ENCODE data around the gene RAB12. TPM values are rescaled to one million over a fixed set of nuclear protein-coding genes. Genes with fewer than 3 reads are reported as not detected.

RAB12 gene
- total RNA-seq, 1 experiment from 2014 or later, result 79.4 TPM

DNA sequence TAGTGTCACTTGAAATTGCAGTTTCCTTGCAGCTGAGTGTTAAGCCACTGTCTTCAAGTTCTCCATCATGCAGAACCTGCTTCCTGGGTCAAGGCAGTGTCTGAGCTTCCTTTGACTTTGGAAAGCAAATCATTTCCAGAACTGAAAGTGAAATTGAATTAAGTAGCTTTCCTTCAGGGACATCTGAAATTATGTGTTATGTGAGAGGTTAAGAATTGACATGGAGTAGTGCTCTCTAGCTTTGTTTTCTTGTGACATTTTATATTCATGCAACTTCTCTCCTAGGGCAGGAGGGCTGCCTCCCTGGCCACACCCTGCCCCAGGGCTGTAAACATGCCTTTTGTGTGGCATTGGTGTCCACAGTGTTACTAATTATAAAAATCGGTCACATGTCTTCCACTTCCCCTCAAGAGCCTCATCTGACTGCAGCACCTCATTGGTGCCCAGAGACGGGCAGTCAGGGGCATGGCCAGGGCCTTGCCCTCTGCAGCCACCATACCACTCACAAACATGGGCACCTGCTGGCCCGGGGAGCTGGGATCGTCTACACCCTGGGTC is 14.4 kb downstream of the RAB12 start:
- ChIA-PET POLR2A (ENCODE audit: unreplicated experiment) (interaction anchor here (0.6 kb wide), 1 partner anchor 82 kb away, joined by 8 read pairs; no protein-coding TSS in a partner anchor), CTCF (no interaction called here)
- Histone ChIP-seq H4K20me1 (ENCODE audit: insufficient read depth) (peaks cover 29% of the 10 kb centered on the region), H3K9me2 (ENCODE audit: insufficient read depth) (no peaks in the 10 kb centered on the region), H3K36me3 (ENCODE audit: low read depth) (peaks cover 31% of the 10 kb centered on the region), H3K79me2 (ENCODE audit: low read depth) (peaks cover 89% of the 10 kb centered on the region), H3K4me3 (no peak overlapping the region), H3K27me3 (ENCODE audit: insufficient read depth, low read depth) (no peaks in the 10 kb centered on the region), H3K27ac (no peak overlapping the region), H3F3A (ENCODE audit: insufficient read depth, low read depth) (no peaks in the 10 kb centered on the region), H3K4me1 (replicated peaks; ENCODE audit: insufficient read depth) (peaks cover 11% of the 10 kb centered on the region), H2AFZ (no peak overlapping the region), H3K9me3 (ENCODE audit: insufficient read depth, low read depth) (peaks cover 13% of the 10 kb centered on the region; the same call in 1 of the 2 replicates), H3K4me2 (peak overlapping the region; percentile 23; the same call in 1 of the 2 replicates)
- no TSS peak for BruUV-seq (replicated peaks)
- TF ChIP-seq EZH2 (IDR thresholded peaks at IDR 0.05; ENCODE audit: low read depth) (no peak), CTCF (conservative IDR thresholded peaks at IDR 0.05) (no peak)
- peak in 1 of 2 experiments; percentile 30 for DNase-seq
- intact Hi-C loops (cut with micrococcal nuclease; ENCODE audit: unreplicated experiment), result no loop called here

- no TSS peak for BruUV-seq (replicated peaks)
- Histone ChIP-seq H3K9me2 (ENCODE audit: insufficient read depth) (no peaks in the 10 kb centered on the region), H3K4me1 (replicated peaks; ENCODE audit: insufficient read depth) (peaks cover 11% of the 10 kb centered on the region), H3K4me2 (no peak overlapping the region), H3K36me3 (ENCODE audit: low read depth) (peaks cover 40% of the 10 kb centered on the region; the same call in 1 of the 2 replicates), H3K79me2 (ENCODE audit: low read depth) (peaks cover 84% of the 10 kb centered on the region), H3K4me3 (no peak overlapping the region), H3K27me3 (ENCODE audit: insufficient read depth, low read depth) (no peaks in the 10 kb centered on the region), H3K27ac (no peak overlapping the region), H3F3A (ENCODE audit: insufficient read depth, low read depth) (no peaks in the 10 kb centered on the region), H3K9me3 (ENCODE audit: insufficient read depth, low read depth) (peaks cover 13% of the 10 kb centered on the region; the same call in 1 of the 2 replicates), H2AFZ (no peak overlapping the region), H4K20me1 (ENCODE audit: insufficient read depth) (peaks cover 46% of the 10 kb centered on the region)
- no peak for DNase-seq
- ChIA-PET CTCF (no interaction called here), POLR2A (ENCODE audit: unreplicated experiment) (interaction anchor here (0.6 to 0.7 kb wide), 3 partner anchors 15 to 1897 kb away, joined by 3 to 4 read pairs (median 4); no protein-coding TSS in a partner anchor)
- intact Hi-C loops (cut with micrococcal nuclease; ENCODE audit: unreplicated experiment), result no loop called here
- TF ChIP-seq EZH2 (IDR thresholded peaks at IDR 0.05; ENCODE audit: low read depth) (no peak), CTCF (conservative IDR thresholded peaks at IDR 0.05) (no peak)
These were observed 16.3 kb downstream of the RAB12 start for GRCh38 chr18:8625461-8626092.

GRCh38 chr18:8626414-8627106 is 17.3 kb downstream of the RAB12 start:
- no TSS peak for BruUV-seq (replicated peaks)

More at GRCh38 chr18:8626414-8627106, 17.3 kb downstream of the RAB12 start:
- no peak for DNase-seq
- Histone ChIP-seq H3K9me2 (ENCODE audit: insufficient read depth) (no peaks in the 10 kb centered on the region), H3K27ac (no peak overlapping the region), H3K36me3 (ENCODE audit: low read depth) (peaks cover 46% of the 10 kb centered on the region; the same call in 1 of the 2 replicates), H3F3A (ENCODE audit: insufficient read depth, low read depth) (no peaks in the 10 kb centered on the region), H3K27me3 (ENCODE audit: insufficient read depth, low read depth) (no peaks in the 10 kb centered on the region), H3K9me3 (ENCODE audit: insufficient read depth, low read depth) (peaks cover 6% of the 10 kb centered on the region; the same call in 1 of the 2 replicates), H2AFZ (no peak overlapping the region), H3K4me2 (no peak overlapping the region), H4K20me1 (ENCODE audit: insufficient read depth) (peaks cover 54% of the 10 kb centered on the region), H3K4me1 (replicated peaks; ENCODE audit: insufficient read depth) (peaks cover 11% of the 10 kb centered on the region), H3K4me3 (no peak overlapping the region), H3K79me2 (ENCODE audit: low read depth) (peaks cover 77% of the 10 kb centered on the region)
- intact Hi-C loops (cut with micrococcal nuclease; ENCODE audit: unreplicated experiment), result no loop called here
- ChIA-PET CTCF (no interaction called here), POLR2A (ENCODE audit: unreplicated experiment) (no interaction called here)
- no peak for TF ChIP-seq CTCF (conservative IDR thresholded peaks at IDR 0.05)
- TF ChIP-seq EZH2 (IDR thresholded peaks at IDR 0.05; ENCODE audit: low read depth), result no peak
